H1 (cell line): ENCODE measurements around the gene COL4A1. TPM values are rescaled to one million over a fixed set of nuclear protein-coding genes. Genes with fewer than 3 reads are reported as not detected.

Experiments used
- CTCF ChIA-PET: fragments of 300-600 bp; sonication (Branson Sonifier 250); formaldehyde crosslinking; loops from one replicate; lab custom pipeline; 2021; ENCODE audit not compliant: partially characterized antibody; lab: Charles Lee
- POLR2A ChIA-PET: fragments of 300-600 bp; sonication (Branson Sonifier 250); formaldehyde crosslinking; loops from one replicate; lab custom pipeline; 2021; ENCODE audit warnings: inconsistent platforms; ENCODE audit not compliant: partially characterized antibody; lab: Charles Lee
- DNase-seq, 2 experiments: peaks; one replicate each; pipeline versions ENCODE4 v3.0.0 to v3.0.0-alpha.2; 2010 to 2022; ENCODE audit warnings: low spot score in 2 of 2, low read depth in 1 of 2, mixed read lengths in 1 of 2
- FAIRE-seq: peaks from 2 replicates; lab custom pipeline; 2011; peaks lifted over from hg19 to GRCh38; lab: Jason Lieb, UNC
- H2AFZ ChIP-seq: 2 replicates; pipeline ENCODE4 v1.8.1; 2012; ENCODE audit warnings: low read length, inconsistent platforms
- H2AK5ac ChIP-seq: 2 replicates; pipeline ENCODE4 v1.6.1; 2013; ENCODE audit warnings: low read depth, low read length
- H2BK120ac ChIP-seq: replicated peaks from 2 replicates; pipeline ENCODE3; 2013; ENCODE audit warnings: low read depth, low read length, inconsistent platforms
- H2BK12ac ChIP-seq: 2 replicates; pipeline ENCODE4 v1.6.1; 2013; ENCODE audit warnings: low read depth, low read length
- H2BK15ac ChIP-seq: 2 replicates; pipeline ENCODE4 v1.6.1; 2013; ENCODE audit warnings: low read length
- H2BK20ac ChIP-seq: 2 replicates; pipeline ENCODE4 v1.6.1; 2013; ENCODE audit warnings: low read length
- H2BK5ac ChIP-seq: 2 replicates; pipeline ENCODE4 v1.6.1; 2013; ENCODE audit warnings: low read depth, low read length
- H3K14ac ChIP-seq: 2 replicates; pipeline ENCODE4 v1.6.1; 2013; ENCODE audit warnings: inconsistent platforms; ENCODE audit not compliant: insufficient read length
- H3K18ac ChIP-seq: 2 replicates; pipeline ENCODE4 v1.6.1; 2013; ENCODE audit warnings: low read length; ENCODE audit errors: extremely low read depth
- H3K23ac ChIP-seq: 2 replicates; pipeline ENCODE4 v1.6.1; 2013; ENCODE audit warnings: inconsistent platforms; ENCODE audit not compliant: insufficient read length
- H3K23me2 ChIP-seq: 2 replicates; pipeline ENCODE4 v1.6.1; 2013; ENCODE audit warnings: low read depth, low read length
- H3K27ac ChIP-seq: 2 replicates; pipeline ENCODE4 v1.6.1; 2011; ENCODE audit warnings: low read depth, low read length, inconsistent platforms
- H3K27me3 ChIP-seq, 4 experiments: replicated peaks in 1 of 4; 1 replicate in 1 of 4; 2 replicates in 3 of 4; pipeline versions ENCODE4 v1.6.1 to v1.8.1; 2011 to 2013; ENCODE audit warnings: low read length in 3 of 4, mild to moderate bottlenecking in 3 of 4, inconsistent platforms in 2 of 4, mixed read lengths in 2 of 4, moderate library complexity in 1 of 4; ENCODE audit not compliant: control insufficient read depth in 3 of 4, insufficient read depth in 3 of 4; ENCODE audit errors: extremely low read depth in 1 of 4
- H3K36me3 ChIP-seq, 4 experiments: 2 replicates each; pipeline versions ENCODE4 v1.6.1 to v1.8.1; 2011 to 2013; ENCODE audit warnings: mild to moderate bottlenecking in 4 of 4, low read length in 3 of 4, moderate library complexity in 2 of 4, control low read depth in 1 of 4, inconsistent platforms in 1 of 4; ENCODE audit not compliant: insufficient read depth in 4 of 4, control insufficient read depth in 2 of 4
- H3K4ac ChIP-seq: replicated peaks from 2 replicates; pipeline ENCODE3; 2013; ENCODE audit warnings: low read length, low read depth, mixed read lengths, inconsistent platforms; ENCODE audit not compliant: insufficient read length
- H3K4me1 ChIP-seq, 4 experiments: replicated peaks in 1 of 4; 1 replicate in 1 of 4; 2 replicates in 3 of 4; pipeline versions ENCODE4 v1.6.1 to v1.8.1; 2011 to 2013; ENCODE audit warnings: low read length in 3 of 4, inconsistent platforms in 2 of 4, mixed read lengths in 1 of 4; ENCODE audit not compliant: insufficient read depth in 4 of 4, control insufficient read depth in 3 of 4
- H3K4me2 ChIP-seq, 2 experiments: 2 replicates each; pipeline versions ENCODE4 v1.6.1 to v1.8.1; 2011 to 2013; ENCODE audit warnings: low read depth in 2 of 2, low read length in 2 of 2, control low read depth in 1 of 2, inconsistent platforms in 1 of 2, mild to moderate bottlenecking in 1 of 2; ENCODE audit not compliant: insufficient read depth in 1 of 2
- H3K4me3 ChIP-seq, 4 experiments: fragments of 200-600, 300-600 bp in 1 of 4; sonication (generic), shearing (Covaris generic), sonication (Bioruptor Twin) in 1 of 4; 2 replicates each; pipeline versions ENCODE4 v1.5.1 to v1.8.1; 2011 to 2016; ENCODE audit warnings: low read length in 4 of 4, low read depth in 3 of 4, control low read depth in 2 of 4, inconsistent platforms in 2 of 4, mild to moderate bottlenecking in 2 of 4, mixed read lengths in 1 of 4, moderate library complexity in 1 of 4; ENCODE audit not compliant: insufficient read depth in 2 of 4; ENCODE audit errors: extremely low read depth in 1 of 4
- H3K56ac ChIP-seq: replicated peaks from 2 replicates; pipeline ENCODE3; 2013; ENCODE audit warnings: low read depth, mild to moderate bottlenecking, mixed read lengths, low read length, inconsistent platforms; ENCODE audit not compliant: insufficient read length
- H3K79me1 ChIP-seq: 2 replicates; pipeline ENCODE4 v1.6.1; 2013; ENCODE audit warnings: low read depth, low read length, control low read depth
- H3K79me2 ChIP-seq, 2 experiments: 2 replicates each; pipeline versions ENCODE4 v1.6.1 to v1.8.1; 2012 to 2013; ENCODE audit warnings: low read length in 2 of 2, mild to moderate bottlenecking in 2 of 2, inconsistent platforms in 1 of 2; ENCODE audit not compliant: insufficient read depth in 2 of 2, control insufficient read depth in 1 of 2
- H3K9ac ChIP-seq, 4 experiments: replicated peaks in 1 of 4; 1 replicate in 1 of 4; 2 replicates in 3 of 4; pipeline versions ENCODE4 v1.6.1 to v1.8.1; 2011 to 2013; ENCODE audit warnings: low read depth in 3 of 4, low read length in 3 of 4, control low read depth in 2 of 4, mild to moderate bottlenecking in 2 of 4, moderate library complexity in 2 of 4, inconsistent platforms in 1 of 4; ENCODE audit errors: extremely low read depth in 1 of 4
- H3K9me3 ChIP-seq, 2 experiments: 2 replicates each; pipeline versions ENCODE4 v1.6.1 to v1.8.1; 2012 to 2013; ENCODE audit warnings: mild to moderate bottlenecking in 2 of 2, moderate library complexity in 2 of 2, control low read depth in 1 of 2, inconsistent platforms in 1 of 2, low read depth in 1 of 2, low read length in 1 of 2, mixed read lengths in 1 of 2; ENCODE audit not compliant: insufficient read depth in 2 of 2
- H4K20me1 ChIP-seq, 2 experiments: replicated peaks in 1 of 2; 2 replicates each; pipeline versions ENCODE3 to v1.8.1; 2011 to 2013; ENCODE audit warnings: inconsistent platforms in 2 of 2, low read length in 2 of 2, mild to moderate bottlenecking in 1 of 2; ENCODE audit not compliant: insufficient read depth in 2 of 2, control insufficient read depth in 1 of 2
- H4K5ac ChIP-seq: 2 replicates; pipeline ENCODE4 v1.6.1; 2013; ENCODE audit warnings: low read length, low read depth, mixed read lengths, inconsistent platforms; ENCODE audit not compliant: insufficient read length
- H4K8ac ChIP-seq: 2 replicates; pipeline ENCODE4 v1.8.0; 2013; ENCODE audit warnings: mild to moderate bottlenecking, moderate library complexity, low read length, inconsistent platforms; ENCODE audit not compliant: insufficient read depth; ENCODE audit errors: extremely low read depth
- H4K91ac ChIP-seq: replicated peaks from 2 replicates; pipeline ENCODE3; 2013; ENCODE audit warnings: low read length, mixed read lengths, inconsistent platforms; ENCODE audit not compliant: insufficient read length
- FOSL1 ChIP-seq: IDR thresholded peaks from 2 replicates; pipeline ENCODE4 v1.6.1; 2011; ENCODE audit warnings: mild to moderate bottlenecking, low read depth, low read length, moderate library complexity; ENCODE audit not compliant: insufficient read depth
- HDAC6 ChIP-seq: IDR thresholded peaks from one replicate; pipeline ENCODE4 v1.7.1; 2012; ENCODE audit warnings: low read depth, mild to moderate bottlenecking, inconsistent platforms, low read length, moderate library complexity
- SP4 ChIP-seq: IDR thresholded peaks from 2 replicates; pipeline ENCODE4 v1.6.1; 2012; ENCODE audit warnings: low read length, inconsistent platforms
- WGBS, 2 experiments: shearing (Covaris generic) in 1 of 2; methylation state at CpG; one replicate each; pipeline versions ENCODE4 v1.1.6 to v1.1.7; 2013 to 2015; ENCODE audit warnings: low lambda C conversion rate in 2 of 2, mixed read lengths in 2 of 2, inconsistent platforms in 1 of 2, low coverage in 1 of 2, missing lambda C conversion rate in 1 of 2; ENCODE audit not compliant: insufficient replicate concordance in 2 of 2, insufficient coverage in 1 of 2, insufficient read length in 1 of 2; ENCODE audit errors: extremely low coverage in 1 of 2, missing lambda C conversion rate in 1 of 2; 5-methylcytosine and 5-hydroxymethylcytosine counted together
- polyA plus RNA-seq, 7 experiments: library from polyadenylated mRNA; depleted of rRNA in 3 of 7; stranded (reverse) in 5 of 7; unstranded in 2 of 7; fragments of >200 nt in 5 of 7; fragments of 200-250 nt in 2 of 7; gene quantifications; 1 replicate in 5 of 7; 2 replicates in 1 of 7; 4 replicates in 1 of 7; pipeline versions ENCODE4 v1.2.1 to v1.2.3, GENCODE V29; 2011 to 2013; ENCODE audit warnings: missing spikeins in 2 of 7, mixed read lengths in 2 of 7
- total RNA-seq: library from RNA; stranded (reverse); fragmentation: NEBNext Ultra II Directional; extraction: Animal tissue kit (Norgen Biotek cat#: 25700); gene quantifications from 2 replicates; pipeline ENCODE4 v1.2.1, GENCODE V29; 2021

The COL4A1 gene
- total and polyA plus RNA-seq, 2 of the 8 experiments (the other 6 are each of a cell fraction or from before 2014, with no cell fraction given) = 30.7 to 82.0 TPM

DNA sequence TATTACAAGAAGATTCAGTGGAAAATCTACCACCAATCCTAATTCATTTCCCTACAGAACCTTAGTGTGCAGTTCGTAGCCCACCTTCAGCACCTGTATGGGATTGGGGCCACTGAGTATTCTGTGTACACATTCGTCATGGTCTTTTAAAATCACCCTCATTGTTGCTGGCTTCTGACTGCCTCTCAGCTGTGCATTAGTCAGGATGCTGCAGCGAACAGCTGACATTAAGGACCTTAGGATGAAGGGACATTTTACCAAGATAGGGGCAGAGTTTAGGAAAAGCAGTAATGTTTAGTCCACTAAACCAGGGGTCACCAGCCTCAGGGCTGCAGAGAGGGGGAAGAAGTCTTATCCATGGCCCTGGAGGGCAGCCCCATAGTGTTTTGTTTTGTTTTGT, 176.5 kb downstream of the COL4A1 start:
- Histone ChIP-seq H3K4me2 (no peak overlapping the region), H3K27me3 (peaks cover 0 to 2% (median 0%) of the 10 kb centered on the region in 4 experiments; a peak in 2 of 7 replicates), H3K9me3 (no peaks in the 10 kb centered on the region), H3K36me3 (no peaks in the 10 kb centered on the region), H2BK20ac (no peak overlapping the region), H3K27ac (no peak overlapping the region), H4K20me1 (no peaks in the 10 kb centered on the region), H3K4me3 (no peak overlapping the region), H3K4me1 (peaks cover 6 to 30% (median 23%) of the 10 kb centered on the region in 4 experiments; a peak in 6 of 7 replicates), H4K8ac (no peak overlapping the region), H3K23ac (no peak overlapping the region), H2BK12ac (no peak overlapping the region), H3K79me2 (no peaks in the 10 kb centered on the region), H3K14ac (no peak overlapping the region), H2AK5ac (no peak overlapping the region), H3K23me2 (no peaks in the 10 kb centered on the region), H2BK120ac (no peak overlapping the region), H3K18ac (no peak overlapping the region), H2BK15ac (no peak overlapping the region), H4K5ac (no peak overlapping the region), H2AFZ (no peak overlapping the region), H3K79me1 (no peaks in the 10 kb centered on the region), H4K91ac (no peak overlapping the region), H3K56ac (no peak overlapping the region), H2BK5ac (no peak overlapping the region), H3K4ac (no peak overlapping the region), H3K9ac (no peak overlapping the region)
- no peak for DNase-seq
- ChIA-PET POLR2A (no interaction called here), CTCF (interaction anchor here (1.9 kb wide), 1 partner anchor 14 kb away, joined by 5 read pairs; no protein-coding TSS in a partner anchor)
- TF ChIP-seq HDAC6 (no peak), SP4 (no peak), FOSL1 (no peak)
- no peak for FAIRE-seq
- WGBS, 2 experiments = 91% methylated on average over 3 of the region's 3 CpGs; no CpG with 5 or more reads in 1 of the 2 experiments
